Glutamatergic neuron (in vitro differentiated cells): ENCODE data around the gene BRD4. TPM values are rescaled to one million over a fixed set of nuclear protein-coding genes. Genes with fewer than 3 reads are reported as not detected.

Experiments used
- DNase-seq: peaks from one replicate; pipeline ENCODE4 v3.0.0; 2022
- H3K27ac Mint-ChIP-seq: one replicate; pipeline ENCODE4 v1.8.0; 2020; ENCODE audit warnings: mild to moderate bottlenecking, mixed read lengths, inconsistent platforms; ENCODE audit not compliant: unreplicated experiment
- H3K27me3 Mint-ChIP-seq: one replicate; pipeline ENCODE4 v1.8.0; 2020; ENCODE audit warnings: mild to moderate bottlenecking, moderate library complexity, mixed read lengths, inconsistent platforms; ENCODE audit not compliant: unreplicated experiment
- H3K36me3 Mint-ChIP-seq: one replicate; pipeline ENCODE4 v1.8.0; 2020; ENCODE audit warnings: mild to moderate bottlenecking, mixed read lengths, inconsistent platforms; ENCODE audit not compliant: unreplicated experiment
- H3K4me1 Mint-ChIP-seq: one replicate; pipeline ENCODE4 v1.8.0; 2020; ENCODE audit warnings: mild to moderate bottlenecking, low read depth, mixed read lengths, inconsistent platforms; ENCODE audit not compliant: unreplicated experiment
- H3K4me3 Mint-ChIP-seq: one replicate; pipeline ENCODE4 v1.8.0; 2020; ENCODE audit warnings: mild to moderate bottlenecking, mixed read lengths, inconsistent platforms; ENCODE audit not compliant: unreplicated experiment
- H3K9me3 Mint-ChIP-seq: one replicate; pipeline ENCODE4 v1.8.0; 2020; ENCODE audit warnings: mild to moderate bottlenecking, moderate library complexity, mixed read lengths, inconsistent platforms; ENCODE audit not compliant: unreplicated experiment
- total RNA-seq: library from RNA; stranded (reverse); fragmentation: NEBNext Ultra II Directional; extraction: Animal tissue kit (Norgen Biotek cat#: 25700); gene quantifications from one replicate; pipeline ENCODE4 v1.2.1, GENCODE V29; 2021; ENCODE audit not compliant: unreplicated experiment
- TF ChIP-seq, protein P1 (sequence below): fragments of 200-600 bp; sonication (generic); IDR thresholded peaks from one replicate; pipeline ENCODE4 v1.5.0; 2021; ENCODE audit not compliant: partially characterized antibody, unreplicated experiment

The BRD4 gene
- total RNA-seq, 1 donor from 2014 or later = 162 TPM

- Mint-ChIP-seq H3K4me1 (peaks cover 15% of the 10 kb centered on the region), H3K27ac (peak overlapping the region; percentile 57), H3K4me3 (peak overlapping the region; percentile 43), H3K27me3 (peaks cover 7% of the 10 kb centered on the region), H3K36me3 (no peaks in the 10 kb centered on the region), H3K9me3 (peaks cover 15% of the 10 kb centered on the region)
- no peak for DNase-seq
- TF ChIP-seq, protein P1, sequence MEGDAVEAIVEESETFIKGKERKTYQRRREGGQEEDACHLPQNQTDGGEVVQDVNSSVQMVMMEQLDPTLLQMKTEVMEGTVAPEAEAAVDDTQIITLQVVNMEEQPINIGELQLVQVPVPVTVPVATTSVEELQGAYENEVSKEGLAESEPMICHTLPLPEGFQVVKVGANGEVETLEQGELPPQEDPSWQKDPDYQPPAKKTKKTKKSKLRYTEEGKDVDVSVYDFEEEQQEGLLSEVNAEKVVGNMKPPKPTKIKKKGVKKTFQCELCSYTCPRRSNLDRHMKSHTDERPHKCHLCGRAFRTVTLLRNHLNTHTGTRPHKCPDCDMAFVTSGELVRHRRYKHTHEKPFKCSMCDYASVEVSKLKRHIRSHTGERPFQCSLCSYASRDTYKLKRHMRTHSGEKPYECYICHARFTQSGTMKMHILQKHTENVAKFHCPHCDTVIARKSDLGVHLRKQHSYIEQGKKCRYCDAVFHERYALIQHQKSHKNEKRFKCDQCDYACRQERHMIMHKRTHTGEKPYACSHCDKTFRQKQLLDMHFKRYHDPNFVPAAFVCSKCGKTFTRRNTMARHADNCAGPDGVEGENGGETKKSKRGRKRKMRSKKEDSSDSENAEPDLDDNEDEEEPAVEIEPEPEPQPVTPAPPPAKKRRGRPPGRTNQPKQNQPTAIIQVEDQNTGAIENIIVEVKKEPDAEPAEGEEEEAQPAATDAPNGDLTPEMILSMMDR = no peak
These were observed 79.8 kb downstream of the BRD4 start for GRCh38 chr19:15252398-15253018.

- Mint-ChIP-seq H3K4me3 (peak overlapping the region; percentile 43), H3K9me3 (peaks cover 15% of the 10 kb centered on the region), H3K4me1 (peaks cover 15% of the 10 kb centered on the region), H3K36me3 (no peaks in the 10 kb centered on the region), H3K27me3 (peaks cover 6% of the 10 kb centered on the region), H3K27ac (peak overlapping the region; percentile 57)
- TF ChIP-seq, protein P1 = peak; percentile 53
- DNase-seq = peak; percentile 74
These were observed 80.5 kb downstream of the BRD4 start for GRCh38 chr19:15251749-15252397.

DNA sequence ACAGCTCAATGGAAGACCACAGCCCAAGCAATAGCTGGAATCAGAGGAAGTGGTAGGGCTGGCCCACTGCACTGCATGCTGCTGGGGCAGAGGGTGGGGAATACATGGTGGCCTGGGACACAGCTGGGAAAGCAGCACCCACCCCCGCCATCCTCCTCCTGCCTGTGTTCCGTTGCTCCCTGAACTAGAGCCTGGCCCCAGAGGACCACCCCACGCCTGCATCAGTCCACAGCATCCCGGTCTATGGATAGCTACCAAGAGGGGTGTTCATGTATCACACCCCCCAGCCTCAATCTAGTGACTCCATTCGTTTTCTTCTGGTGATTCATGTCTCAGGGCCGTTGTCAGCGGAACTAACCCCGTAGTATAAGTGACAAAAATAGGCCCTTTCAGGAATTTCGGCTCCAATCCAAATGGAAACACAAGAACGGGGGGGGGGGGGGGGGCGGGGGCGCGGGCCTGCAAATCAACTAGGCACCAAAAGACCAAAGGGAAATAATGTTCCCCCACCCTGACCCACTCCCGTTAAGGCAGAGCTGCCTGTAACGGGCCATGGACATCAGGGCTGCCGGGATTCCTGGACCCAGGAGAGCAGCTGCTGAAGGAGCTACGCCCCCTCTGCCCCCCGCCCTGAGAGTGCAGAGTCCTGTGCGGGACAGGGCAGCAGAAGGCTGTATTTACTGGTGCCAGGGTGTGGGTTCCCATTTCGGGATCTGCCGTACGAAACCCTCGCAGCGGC, 81.2 kb downstream of the BRD4 start:
- H3K36me3 Mint-ChIP-seq = no peaks in the 10 kb centered on the region
- H3K9me3 Mint-ChIP-seq = peaks cover 15% of the 10 kb centered on the region
- H3K4me1 Mint-ChIP-seq = peaks cover 19% of the 10 kb centered on the region
- TF ChIP-seq, protein P1 = no peak
- peaks cover 9% of the 10 kb centered on the region for H3K27me3 Mint-ChIP-seq
- DNase-seq = no peak
- H3K27ac Mint-ChIP-seq = peak overlapping the region; percentile 35
- H3K4me3 Mint-ChIP-seq = no peak overlapping the region

- Mint-ChIP-seq H3K36me3 (no peaks in the 10 kb centered on the region), H3K4me1 (peaks cover 21% of the 10 kb centered on the region)
These were observed 81.7 kb downstream of the BRD4 start for GRCh38 chr19:15250640-15250993.

More at GRCh38 chr19:15250640-15250993, 81.7 kb downstream of the BRD4 start:
- H3K27ac Mint-ChIP-seq = no peak overlapping the region
- no peak overlapping the region for H3K4me3 Mint-ChIP-seq
- DNase-seq = no peak
- peaks cover 15% of the 10 kb centered on the region for H3K9me3 Mint-ChIP-seq
- H3K27me3 Mint-ChIP-seq = peaks cover 14% of the 10 kb centered on the region
- TF ChIP-seq, protein P1 = no peak
